C4-2B (cell line): Measurements from ENCODE around the gene LDLRAP1.

Source experiments
- ZFX ChIP-seq: fragments of 450-650 bp; IDR thresholded peaks from 2 replicates; pipeline ENCODE4 v1.6.1; 2017
- TF ChIP-seq, protein P1 (sequence below): fragments of 450-650 bp; conservative IDR thresholded peaks from 2 replicates; pipeline ENCODE4 v1.5.1; 2017; ENCODE audit warnings: mild to moderate bottlenecking

DNA sequence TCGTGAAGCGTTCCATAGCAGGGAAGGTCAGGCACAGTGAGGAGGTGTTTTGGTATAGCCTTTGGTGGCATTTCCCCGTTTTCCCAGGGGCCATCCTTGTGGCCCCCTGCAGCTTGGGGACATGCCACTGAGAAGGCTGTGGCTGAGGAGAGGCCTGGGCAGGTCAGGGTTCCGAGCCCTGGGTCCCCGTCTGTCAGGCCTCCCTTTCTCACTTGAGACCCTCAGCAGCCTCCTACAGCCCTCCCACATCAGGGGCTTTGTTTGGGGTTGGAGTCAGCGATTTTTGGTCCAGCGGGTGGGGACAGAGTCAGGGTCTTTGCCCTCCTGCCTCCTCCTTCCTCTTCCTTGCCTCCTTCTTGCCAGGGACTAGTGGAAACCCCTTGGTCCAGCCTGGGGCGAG lies 22.2 kb downstream of the LDLRAP1 start:
- TF ChIP-seq, protein P1, sequence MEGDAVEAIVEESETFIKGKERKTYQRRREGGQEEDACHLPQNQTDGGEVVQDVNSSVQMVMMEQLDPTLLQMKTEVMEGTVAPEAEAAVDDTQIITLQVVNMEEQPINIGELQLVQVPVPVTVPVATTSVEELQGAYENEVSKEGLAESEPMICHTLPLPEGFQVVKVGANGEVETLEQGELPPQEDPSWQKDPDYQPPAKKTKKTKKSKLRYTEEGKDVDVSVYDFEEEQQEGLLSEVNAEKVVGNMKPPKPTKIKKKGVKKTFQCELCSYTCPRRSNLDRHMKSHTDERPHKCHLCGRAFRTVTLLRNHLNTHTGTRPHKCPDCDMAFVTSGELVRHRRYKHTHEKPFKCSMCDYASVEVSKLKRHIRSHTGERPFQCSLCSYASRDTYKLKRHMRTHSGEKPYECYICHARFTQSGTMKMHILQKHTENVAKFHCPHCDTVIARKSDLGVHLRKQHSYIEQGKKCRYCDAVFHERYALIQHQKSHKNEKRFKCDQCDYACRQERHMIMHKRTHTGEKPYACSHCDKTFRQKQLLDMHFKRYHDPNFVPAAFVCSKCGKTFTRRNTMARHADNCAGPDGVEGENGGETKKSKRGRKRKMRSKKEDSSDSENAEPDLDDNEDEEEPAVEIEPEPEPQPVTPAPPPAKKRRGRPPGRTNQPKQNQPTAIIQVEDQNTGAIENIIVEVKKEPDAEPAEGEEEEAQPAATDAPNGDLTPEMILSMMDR: no peak
- TF ChIP-seq ZFX: no peak
